ENCODE results near the gene PKP1.

The PKP1 gene

GRCh38 chr1:201259476-201260235, 23.6 kb upstream of the PKP1 start:
- in situ Hi-C loops (cut with MboI; ENCODE audit: low sequenced_read_pairs): no loop called here

- in situ Hi-C loops (cut with MboI; ENCODE audit: low sequenced_read_pairs): no loop called here
Observed at GRCh38 chr1:201260236-201260590, 23.1 kb upstream of the PKP1 start.

- in situ Hi-C loops (cut with MboI; ENCODE audit: low sequenced_read_pairs): no loop called here
Observed at GRCh38 chr1:201260648-201261311, 22.5 kb upstream of the PKP1 start.

- in situ Hi-C loops (cut with MboI; ENCODE audit: low sequenced_read_pairs): no loop called here
Observed at GRCh38 chr1:201261771-201262547, 21.3 kb upstream of the PKP1 start.

- in situ Hi-C loops (cut with MboI; ENCODE audit: low sequenced_read_pairs): no loop called here
Observed at GRCh38 chr1:201262963-201263608, 20.2 kb upstream of the PKP1 start.

- in situ Hi-C loops (cut with MboI; ENCODE audit: low sequenced_read_pairs): no loop called here
Observed at GRCh38 chr1:201264072-201264471, 19.2 kb upstream of the PKP1 start.

- in situ Hi-C loops (cut with MboI; ENCODE audit: low sequenced_read_pairs): no loop called here
Observed at GRCh38 chr1:201264554-201264953, 18.8 kb upstream of the PKP1 start.

GRCh38 chr1:201265756-201266155, 17.6 kb upstream of the PKP1 start:
- in situ Hi-C loops (cut with MboI; ENCODE audit: low sequenced_read_pairs): no loop called here

GRCh38 chr1:201266276-201266675, 17.0 kb upstream of the PKP1 start:
- in situ Hi-C loops (cut with MboI; ENCODE audit: low sequenced_read_pairs): no loop called here

- in situ Hi-C loops (cut with MboI; ENCODE audit: low sequenced_read_pairs): no loop called here
Observed at GRCh38 chr1:201266774-201267173, 16.5 kb upstream of the PKP1 start.

GRCh38 chr1:201267481-201268229, 15.7 kb upstream of the PKP1 start:
- in situ Hi-C loops (cut with MboI; ENCODE audit: low sequenced_read_pairs): no loop called here

GRCh38 chr1:201268604-201269151, 14.6 kb upstream of the PKP1 start:
- in situ Hi-C loops (cut with MboI; ENCODE audit: low sequenced_read_pairs): no loop called here

GRCh38 chr1:201269281-201269680, 14.0 kb upstream of the PKP1 start:
- in situ Hi-C loops (cut with MboI; ENCODE audit: low sequenced_read_pairs): no loop called here

GRCh38 chr1:201269900-201270410, 13.4 kb upstream of the PKP1 start:
- in situ Hi-C loops (cut with MboI; ENCODE audit: low sequenced_read_pairs): no loop called here

GRCh38 chr1:201270616-201271390, 12.5 kb upstream of the PKP1 start:
- in situ Hi-C loops (cut with MboI; ENCODE audit: low sequenced_read_pairs): no loop called here

GRCh38 chr1:201272799-201273198, 10.5 kb upstream of the PKP1 start:
- in situ Hi-C loops (cut with MboI; ENCODE audit: low sequenced_read_pairs): no loop called here

- in situ Hi-C loops (cut with MboI; ENCODE audit: low sequenced_read_pairs): no loop called here
Observed at GRCh38 chr1:201274616-201275252, 8.6 kb upstream of the PKP1 start.

- in situ Hi-C loops (cut with MboI; ENCODE audit: low sequenced_read_pairs): no loop called here
Observed at GRCh38 chr1:201275253-201275666, 8.0 kb upstream of the PKP1 start.

GRCh38 chr1:201276891-201277290, 6.4 kb upstream of the PKP1 start:
- in situ Hi-C loops (cut with MboI; ENCODE audit: low sequenced_read_pairs): no loop called here

Measured in HL-60/S4 (cell line).